ENCODE measurements around the gene TSHZ2.

- TF ChIP-seq CTCF (IDR thresholded peaks at IDR 0.05; ENCODE audit: insufficient read depth, low read depth, low read length), result no peak
- TF ChIP-seq EZH2 (IDR thresholded peaks at IDR 0.05; ENCODE audit: insufficient read depth, low read length), result no peak
Measured at GRCh38 chr20:52974179-52974594, 2.0 kb downstream of the TSHZ2 start.

Measured in astrocyte (in vitro differentiated cells and primary cell).